Tibial artery (tissue), 4 donors: ENCODE measurements around the gene SH2B2.
A peak's percentile ranks its signal among the peaks of the same experiment; 100 is the strongest.

Experiments used
- DNase-seq, 2 donors: peaks; one replicate each; pipeline ENCODE4 v3.0.0-alpha.2; 2019
- H3K27ac ChIP-seq, 2 donors: fragments of 200-600 bp; sonication (generic) in 1 of 2; 1 replicate in 1 of 2; 2 replicates in 1 of 2; pipeline ENCODE4 v1.5.1; 2018 to 2019; ENCODE audit warnings: mild to moderate bottlenecking in 1 of 2
- H3K27me3 ChIP-seq, 2 donors: fragments of 200-600 bp; sonication (generic) in 1 of 2; one replicate each; pipeline versions ENCODE4 v1.5.1 to v1.6.0; 2016 to 2019
- H3K36me3 ChIP-seq, 3 donors: fragments of 200-600 bp; sonication (generic) in 2 of 3; one replicate each; pipeline ENCODE4 v1.5.1; 2016 to 2019; ENCODE audit warnings: mild to moderate bottlenecking in 2 of 3
- H3K4me1 ChIP-seq, 4 donors: fragments of 200-600 bp; sonication (generic) in 2 of 4; 1 replicate in 3 of 4; 2 replicates in 1 of 4; pipeline ENCODE4 v1.5.1; 2016 to 2019
- H3K4me3 ChIP-seq, 2 donors: fragments of 200-600 bp; sonication (generic) in 1 of 2; 1 replicate in 1 of 2; 2 replicates in 1 of 2; pipeline ENCODE4 v1.5.1; 2018 to 2019; ENCODE audit warnings: mild to moderate bottlenecking in 2 of 2
- H3K9me3 ChIP-seq, 3 donors: fragments of 200-600 bp; sonication (generic) in 1 of 3; one replicate each; pipeline ENCODE4 v1.5.1; 2016 to 2019
- CTCF ChIP-seq, 2 experiments: fragments of 200-600 bp in 1 of 2; fragments of 450-650 bp in 1 of 2; IDR thresholded peaks; one replicate each; pipeline ENCODE4 v1.5.1; 2017 to 2019; ENCODE audit warnings: antibody characterized with exemption in 2 of 2, mild to moderate bottlenecking in 1 of 2, moderate library complexity in 1 of 2
- intact Hi-C: fragments of 100-400 bp; cut with DNase I; formaldehyde crosslinking; loops from one replicate; pipeline ENCODE4 v1.15.0; 2023; ENCODE audit warnings: low total_unique reads

Gene SH2B2

DNA sequence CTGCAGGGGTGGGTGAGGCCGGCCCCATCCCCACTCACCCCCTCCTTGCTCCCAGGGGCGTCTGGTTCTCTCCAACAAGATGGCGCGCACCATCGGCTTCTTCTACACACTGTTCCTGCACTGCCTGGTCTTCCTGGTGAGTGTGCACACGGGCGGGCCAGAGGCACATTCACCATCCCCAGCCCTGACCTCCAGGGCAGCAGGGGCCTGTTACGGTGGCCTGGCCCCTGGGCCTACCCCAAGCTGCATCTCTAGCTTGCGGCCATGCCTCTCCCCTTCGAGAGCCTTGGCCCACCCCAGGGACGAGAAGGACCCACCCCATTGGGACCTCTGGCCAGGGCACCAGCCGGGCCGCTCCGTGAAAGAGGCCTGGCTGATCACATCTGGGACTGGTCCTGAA is 4.9 kb upstream of the SH2B2 start:
- H3K27me3 ChIP-seq: no peaks in the 10 kb centered on the region
- no peaks in the 10 kb centered on the region for H3K9me3 ChIP-seq
- intact Hi-C loops: no loop called here
- no peak for DNase-seq
- no peak overlapping the region for H3K27ac ChIP-seq
- H3K4me3 ChIP-seq: no peak overlapping the region
- H3K4me1 ChIP-seq: peaks cover 0 to 12% (median 6%) of the 10 kb centered on the region in 4 donors
- TF ChIP-seq CTCF (IDR thresholded peaks at IDR 0.05): no peak
- H3K36me3 ChIP-seq: no peaks in the 10 kb centered on the region

- H3K36me3 ChIP-seq: no peaks in the 10 kb centered on the region
- intact Hi-C loops: no loop called here
Measured at GRCh38 chr7:102282465-102283362, 4.0 kb upstream of the SH2B2 start.

DNA sequence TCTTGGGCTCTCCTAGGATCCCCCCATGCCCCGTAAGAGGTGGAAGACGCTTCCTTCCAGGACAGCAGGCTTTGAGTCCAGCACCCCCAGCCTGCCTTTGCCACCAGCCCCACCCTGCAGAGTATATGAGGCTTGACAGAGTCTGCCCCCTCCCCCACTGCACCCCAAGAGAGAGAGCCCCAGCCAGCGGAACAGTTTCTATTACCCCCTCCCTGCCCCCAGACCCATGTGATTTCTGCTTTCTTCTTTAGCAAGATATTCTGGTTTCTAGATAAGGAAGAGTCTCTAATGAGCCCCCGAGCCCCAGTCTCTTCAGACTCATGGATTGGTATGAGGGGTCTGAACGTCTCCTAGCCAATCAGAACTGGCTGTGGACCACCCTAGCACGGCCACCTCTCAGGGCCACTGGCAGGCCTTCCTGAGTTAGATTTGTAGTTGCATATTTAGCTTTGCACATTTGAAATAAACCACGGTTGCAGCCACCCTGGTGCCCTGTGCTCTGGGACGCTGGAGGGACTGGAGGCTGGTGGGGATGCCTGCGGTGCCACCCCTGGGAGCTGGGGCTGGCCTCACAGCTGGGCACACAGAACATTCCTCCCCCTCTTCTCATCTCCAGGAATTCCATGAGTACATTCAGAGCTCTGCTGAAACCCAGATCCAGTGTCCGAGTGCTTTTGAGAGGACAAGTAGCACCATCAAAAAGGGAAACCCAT is 3.0 kb upstream of the SH2B2 start:
- no peak overlapping the region for H3K4me3 ChIP-seq
- no peak overlapping the region for H3K27ac ChIP-seq
- no peaks in the 10 kb centered on the region for H3K36me3 ChIP-seq
- intact Hi-C loops: loop anchor here (2.0 kb wide), 1 partner anchor 109 kb away; no protein-coding TSS in a partner anchor
- H3K27me3 ChIP-seq: no peaks in the 10 kb centered on the region
- no peak for TF ChIP-seq CTCF (IDR thresholded peaks at IDR 0.05)
- peaks cover 0 to 30% (median 16%) of the 10 kb centered on the region in 4 donors for H3K4me1 ChIP-seq
- H3K9me3 ChIP-seq: no peaks in the 10 kb centered on the region
- DNase-seq: no peak

More at GRCh38 chr7:102282465-102283362, 4.0 kb upstream of the SH2B2 start:
- Histone ChIP-seq H3K4me1 (peaks cover 0 to 20% (median 8%) of the 10 kb centered on the region in 4 donors), H3K27ac (no peak overlapping the region), H3K27me3 (no peaks in the 10 kb centered on the region), H3K9me3 (no peaks in the 10 kb centered on the region), H3K4me3 (no peak overlapping the region)
- no peak for DNase-seq
- no peak for TF ChIP-seq CTCF (IDR thresholded peaks at IDR 0.05)

- Histone ChIP-seq H3K4me1 (peaks cover 0 to 30% (median 17%) of the 10 kb centered on the region in 4 donors), H3K27me3 (no peaks in the 10 kb centered on the region), H3K36me3 (no peaks in the 10 kb centered on the region), H3K4me3 (no peak overlapping the region), H3K9me3 (no peaks in the 10 kb centered on the region), H3K27ac (no peak overlapping the region)
- TF ChIP-seq CTCF (IDR thresholded peaks at IDR 0.05): no peak
- no peak for DNase-seq
- intact Hi-C loops: loop anchor here (2.0 kb wide), 1 partner anchor 108 kb away; no protein-coding TSS in a partner anchor
Measured at GRCh38 chr7:102284399-102284798, 2.3 kb upstream of the SH2B2 start.

GRCh38 chr7:102284891-102285539 is 1.7 kb upstream of the SH2B2 start:
- H3K4me1 ChIP-seq: peaks cover 0 to 27% (median 17%) of the 10 kb centered on the region in 4 donors
- no peaks in the 10 kb centered on the region for H3K9me3 ChIP-seq
- no peak for TF ChIP-seq CTCF (IDR thresholded peaks at IDR 0.05)
- peak in 1 of 2 donors; percentile 54 for DNase-seq
- intact Hi-C loops: loop anchor here (2.0 kb wide), 1 partner anchor 108 kb away; no protein-coding TSS in a partner anchor
- peak overlapping the region in 1 of 2 donors; percentile 92 for H3K4me3 ChIP-seq
- no peaks in the 10 kb centered on the region for H3K36me3 ChIP-seq
- H3K27me3 ChIP-seq: no peaks in the 10 kb centered on the region
- H3K27ac ChIP-seq: peak overlapping the region in 1 of 2 donors; percentile 75
